IMR-90 (cell line): Measurements from ENCODE around the gene FAM177B. TPM values are rescaled to one million over a fixed set of nuclear protein-coding genes. Genes with fewer than 3 reads are reported as not detected.
"Not testable (repeated sequence)": the region's sequence is repeated elsewhere in the genome, so short reads cannot be mapped to it uniquely, and the experiment has no call there.

Experiments used
- ATAC-seq: fragments of 200-7000 bp; cut with Tn5 transposase; 2 replicates; pipeline ENCODE4 v1.9.1; 2020; ENCODE audit warnings: low read depth, mild to moderate bottlenecking, moderate library complexity
- BruUV-seq: library from RNA; stranded (reverse); fragments of 400-500 nt; replicated peaks from 2 replicates; lab custom pipeline; 2021; lab: Mats Ljungman, UMichigan
- CTCF ChIA-PET: fragments of 300-600 bp; formaldehyde crosslinking; extraction: SDS; loops from one replicate; lab custom pipeline; 2021; ENCODE audit warnings: antibody characterized with exemption; lab: Yijun Ruan, JAX
- POLR2A ChIA-PET: fragments of 300-600 bp; sonication (Branson Sonifier 250); formaldehyde crosslinking; loops from one replicate; lab custom pipeline; 2022; ENCODE audit warnings: antibody characterized with exemption; ENCODE audit not compliant: unreplicated experiment; lab: Charles Lee
- DNase-seq: peaks from one replicate; pipeline ENCODE4 v3.0.0; 2013
- H2AFZ ChIP-seq: replicated peaks from 2 replicates; pipeline ENCODE3; 2013; ENCODE audit warnings: low read length, mild to moderate bottlenecking; ENCODE audit not compliant: poor library complexity
- H2AK5ac ChIP-seq: 2 replicates; pipeline ENCODE4 v1.6.1; 2013; ENCODE audit warnings: low read depth, low read length, inconsistent platforms
- H2AK9ac ChIP-seq: replicated peaks from 2 replicates; pipeline ENCODE3; 2013; ENCODE audit warnings: mild to moderate bottlenecking, low read depth, low read length, moderate library complexity; ENCODE audit not compliant: poor library complexity
- H2BK120ac ChIP-seq: 2 replicates; pipeline ENCODE4 v1.6.1; 2013; ENCODE audit warnings: low read depth, low read length, inconsistent platforms
- H2BK15ac ChIP-seq: 3 replicates; pipeline ENCODE4 v1.6.1; 2013; ENCODE audit warnings: low read depth, low read length, inconsistent platforms
- H2BK20ac ChIP-seq: 2 replicates; pipeline ENCODE4 v1.6.1; 2013; ENCODE audit warnings: low read depth, mild to moderate bottlenecking, inconsistent platforms, low read length, moderate library complexity
- H2BK5ac ChIP-seq: 2 replicates; pipeline ENCODE4 v1.6.1; 2013; ENCODE audit warnings: mild to moderate bottlenecking, low read depth, low read length, inconsistent platforms; ENCODE audit not compliant: poor library complexity, severe bottlenecking
- H3K14ac ChIP-seq: replicated peaks from 2 replicates; pipeline ENCODE4 v1.6.1; 2013; ENCODE audit warnings: low read depth, low read length, inconsistent platforms
- H3K18ac ChIP-seq: 2 replicates; pipeline ENCODE4 v1.6.1; 2013; ENCODE audit warnings: low read depth, low read length, control low read depth
- H3K23ac ChIP-seq: 2 replicates; pipeline ENCODE4 v1.6.1; 2013; ENCODE audit warnings: low read depth, low read length, inconsistent platforms
- H3K27ac ChIP-seq: 2 replicates; pipeline ENCODE4 v1.5.1; 2013; ENCODE audit warnings: mild to moderate bottlenecking, control low read depth, low read length; ENCODE audit not compliant: insufficient read depth
- H3K27me3 ChIP-seq: 2 replicates; pipeline ENCODE4 v1.6.1; 2013; ENCODE audit warnings: low read length; ENCODE audit not compliant: control insufficient read depth, insufficient read depth
- H3K36me3 ChIP-seq: 2 replicates; pipeline ENCODE4 v1.6.1; 2013; ENCODE audit warnings: low read length, mixed read lengths; ENCODE audit not compliant: control insufficient read depth, insufficient read depth
- H3K4ac ChIP-seq: 2 replicates; pipeline ENCODE4 v1.6.1; 2013; ENCODE audit warnings: low read depth, low read length, inconsistent platforms
- H3K4me1 ChIP-seq: 2 replicates; pipeline ENCODE4 v1.6.1; 2013; ENCODE audit warnings: low read length, mixed read lengths; ENCODE audit not compliant: control insufficient read depth, insufficient read depth
- H3K4me2 ChIP-seq: 2 replicates; pipeline ENCODE4 v1.6.1; 2013; ENCODE audit warnings: low read depth, mild to moderate bottlenecking, control low read depth, low read length, moderate library complexity
- H3K4me3 ChIP-seq: 2 replicates; pipeline ENCODE4 v1.5.1; 2013; ENCODE audit warnings: low read depth, mild to moderate bottlenecking, control low read depth, low read length, moderate library complexity; ENCODE audit not compliant: insufficient read depth
- H3K56ac ChIP-seq: 2 replicates; pipeline ENCODE4 v1.6.1; 2013; ENCODE audit warnings: low read length, inconsistent platforms; ENCODE audit not compliant: insufficient read depth; ENCODE audit errors: extremely low read depth
- H3K79me1 ChIP-seq, 2 experiments: 2 replicates each; pipeline ENCODE4 v1.6.1; 2013; ENCODE audit warnings: low read length in 2 of 2, inconsistent platforms in 1 of 2, low read depth in 1 of 2
- H3K9ac ChIP-seq: 2 replicates; pipeline ENCODE4 v1.6.1; 2013; ENCODE audit warnings: low read depth, low read length, control low read depth
- H3K9me1 ChIP-seq: 2 replicates; pipeline ENCODE4 v1.6.1; 2013; ENCODE audit warnings: low read length, inconsistent platforms; ENCODE audit not compliant: insufficient read depth
- H3K9me3 ChIP-seq: 2 replicates; pipeline ENCODE4 v1.6.1; 2013; ENCODE audit warnings: low read length; ENCODE audit not compliant: control insufficient read depth, insufficient read depth
- H4K20me1 ChIP-seq: 2 replicates; pipeline ENCODE4 v1.6.1; 2013; ENCODE audit warnings: low read length, inconsistent platforms; ENCODE audit not compliant: insufficient read depth
- H4K5ac ChIP-seq: 2 replicates; pipeline ENCODE4 v1.6.1; 2013; ENCODE audit warnings: mild to moderate bottlenecking, low read depth, low read length, control low read depth
- H4K8ac ChIP-seq, 2 experiments: 2 replicates each; pipeline ENCODE4 v1.6.1; 2013; ENCODE audit warnings: low read depth in 2 of 2, low read length in 2 of 2, control low read depth in 1 of 2, inconsistent platforms in 1 of 2
- H4K91ac ChIP-seq: 2 replicates; pipeline ENCODE4 v1.6.1; 2013; ENCODE audit warnings: low read depth, low read length, inconsistent platforms; ENCODE audit not compliant: insufficient read depth
- CEBPB ChIP-seq: IDR thresholded peaks from 2 replicates; pipeline ENCODE4 v1.6.1; 2012; ENCODE audit warnings: low read depth, low read length, improper control_type of control experiment
- WGBS, 2 experiments: methylation state at CpG; one replicate each; pipeline versions ENCODE4 v1.1.5 to v1.1.7; 2013; ENCODE audit warnings: missing lambda C conversion rate in 2 of 2; ENCODE audit not compliant: insufficient read length in 1 of 2; ENCODE audit errors: extremely low coverage in 2 of 2; 5-methylcytosine and 5-hydroxymethylcytosine counted together
- dilution Hi-C: fragments of 300-500 bp; cut with HindIII; formaldehyde crosslinking; loops from one replicate; pipeline ENCODE4 v1.14.3; 2018; ENCODE audit warnings: low sequenced_read_pairs; ENCODE audit not compliant: unreplicated experiment
- in situ Hi-C: fragments of 300-500 bp; cut with MboI; formaldehyde crosslinking; loops from 3 replicates; pipeline ENCODE4 v1.14.3; 2019; ENCODE audit warnings: low sequenced_read_pairs, inconsistent platforms, mixed read lengths
- intact Hi-C: fragments of 100-400 bp; cut with micrococcal nuclease; formaldehyde crosslinking; loops from 2 replicates; pipeline ENCODE4 v1.10.0; 2022
- polyA plus RNA-seq, 3 experiments: library from polyadenylated mRNA; depleted of rRNA; stranded (reverse); fragments of >200 nt; gene quantifications; 2 replicates each; pipeline ENCODE4 v1.2.3, GENCODE V29; 2012; ENCODE audit warnings: low replicate concordance in 1 of 3
- total RNA-seq: library from RNA; depleted of rRNA; stranded (reverse); fragments of >200 nt; gene quantifications from 2 replicates; pipeline ENCODE4 v1.2.3, GENCODE V29; 2012

Gene FAM177B
- total and polyA plus RNA-seq, 2 of the 4 experiments (the other 2 are of a cell fraction), result not detected

DNA sequence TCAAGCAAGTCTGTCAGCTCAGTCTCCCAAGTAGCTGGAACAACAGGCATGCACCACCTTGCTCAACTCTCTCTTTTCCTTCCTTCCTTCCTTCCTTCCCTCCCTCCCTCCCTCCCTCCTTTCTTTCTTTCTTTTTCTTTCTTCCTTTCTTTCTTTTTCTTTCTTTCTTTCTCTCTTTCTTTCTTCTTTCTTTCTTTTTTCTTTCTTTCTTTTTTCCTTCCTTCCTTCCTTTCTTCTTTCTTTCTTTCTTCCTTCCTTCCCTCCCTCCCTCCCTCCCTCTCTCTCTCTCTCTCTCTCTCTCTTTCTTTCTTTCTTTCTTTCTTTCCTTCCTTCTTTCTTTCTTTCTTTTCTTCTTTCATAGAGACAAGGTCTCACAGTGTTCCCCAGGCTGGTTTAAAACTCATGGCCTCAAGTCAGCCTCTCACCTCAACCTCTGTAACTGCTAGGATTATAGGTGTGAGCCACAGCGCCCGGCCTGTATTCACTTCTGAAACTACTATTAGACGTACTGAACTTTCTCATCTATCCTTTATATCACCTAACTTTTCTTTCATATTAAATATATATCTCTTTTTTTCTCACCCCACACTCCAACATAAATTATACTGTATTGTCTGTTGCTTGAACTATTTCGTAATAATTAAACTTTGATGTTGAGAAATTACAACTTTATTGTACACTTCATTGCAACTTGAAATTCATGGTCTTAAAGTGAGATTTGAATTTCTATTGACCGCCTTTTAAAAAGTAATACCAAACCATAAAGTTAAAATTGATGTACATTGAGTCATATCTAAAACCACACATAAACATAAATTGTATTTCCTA lies 4.8 kb downstream of the FAM177B start:
- TF ChIP-seq CEBPB, result peak; percentile 80
- H2BK20ac ChIP-seq, BruUV-seq, H3K4me1 ChIP-seq, intact Hi-C loops, H2AK9ac ChIP-seq, H3K9me3 ChIP-seq, H2BK120ac ChIP-seq, H3K4me2 ChIP-seq, POLR2A ChIA-PET, DNase-seq, H3K23ac ChIP-seq, H3K36me3 ChIP-seq, H3K56ac ChIP-seq, H3K27me3 ChIP-seq, CTCF ChIA-PET, H2BK5ac ChIP-seq, H3K18ac ChIP-seq, H3K14ac ChIP-seq, H3K9me1 ChIP-seq, H4K5ac ChIP-seq, ATAC-seq, H3K9ac ChIP-seq, H2AFZ ChIP-seq, in situ Hi-C loops, dilution Hi-C loops, H2AK5ac ChIP-seq, H3K27ac ChIP-seq, H3K4me3 ChIP-seq, H4K8ac ChIP-seq, H2BK15ac ChIP-seq, H3K4ac ChIP-seq, H3K79me1 ChIP-seq, H4K91ac ChIP-seq, H4K20me1 ChIP-seq: not testable (repeated sequence)
- 100% methylated on average over 1 of the region's 5 CpGs; no CpG with 5 or more reads in 1 of the 2 experiments for WGBS, 2 experiments
